BJ (cell line): ENCODE results near the gene DDX59. TPM values are rescaled to one million over a fixed set of nuclear protein-coding genes. Genes with fewer than 3 reads are reported as not detected.

Experiments
- CTCF ChIA-PET: fragments of 350-600 bp; formaldehyde crosslinking; extraction: SDS; loops from one replicate; lab custom pipeline; 2021; ENCODE audit warnings: antibody characterized with exemption, inconsistent platforms; lab: Yijun Ruan, JAX
- POLR2A ChIA-PET: fragments of 300-600 bp; sonication (Branson Sonifier 250); formaldehyde crosslinking; extraction: SDS; loops from one replicate; lab custom pipeline; 2021; ENCODE audit warnings: antibody characterized with exemption; lab: Charles Lee
- DNase-seq: peaks from one replicate; pipeline ENCODE4 v3.0.0-alpha.2; 2011; ENCODE audit warnings: low read depth
- H3K27me3 ChIP-seq: 2 replicates; pipeline ENCODE4 v1.6.0; 2011; ENCODE audit warnings: low read length; ENCODE audit not compliant: control insufficient read depth, insufficient read depth
- H3K36me3 ChIP-seq: 2 replicates; pipeline ENCODE4 v1.5.1; 2011; ENCODE audit warnings: low read length; ENCODE audit not compliant: control insufficient read depth, insufficient read depth
- H3K4me3 ChIP-seq: 2 replicates; pipeline ENCODE4 v1.5.1; 2011; ENCODE audit warnings: low read depth, mild to moderate bottlenecking, control low read depth, low read length
- CTCF ChIP-seq: IDR thresholded peaks from 2 replicates; pipeline ENCODE4 v1.5.1; 2011; ENCODE audit warnings: low read depth, mild to moderate bottlenecking, control low read depth, inconsistent platforms, low read length, moderate library complexity; ENCODE audit not compliant: insufficient read depth
- polyA plus RNA-seq: library from polyadenylated mRNA; depleted of rRNA; stranded (reverse); fragments of >200 nt; gene quantifications from 2 replicates; pipeline ENCODE4 v1.2.3, GENCODE V29; 2011

Gene DDX59
- polyA plus RNA-seq, 1 experiment, result 14.0 TPM

DNA sequence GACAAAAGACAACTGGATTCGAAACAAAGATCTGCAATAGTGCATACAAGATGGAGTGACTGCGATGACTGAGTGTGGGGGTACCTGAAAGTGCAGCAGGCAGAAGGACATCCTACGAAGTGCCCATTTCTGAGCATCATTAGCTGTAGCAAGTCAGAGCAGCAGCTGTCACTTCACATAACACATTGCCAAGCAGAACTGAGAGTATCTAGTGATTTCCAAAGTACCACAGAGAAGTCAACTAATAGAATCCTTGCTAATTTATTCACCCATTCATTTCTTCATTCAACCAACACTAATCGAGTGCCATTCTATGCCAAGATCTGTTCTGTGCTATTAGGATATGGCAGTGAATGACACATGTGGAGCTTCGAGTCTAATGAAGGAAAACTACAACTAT lies 37.4 kb upstream of the DDX59 start:
- H3K36me3 ChIP-seq, result no peaks in the 10 kb centered on the region
- TF ChIP-seq CTCF, result no peak
- CTCF ChIA-PET, result no interaction called here
- POLR2A ChIA-PET, result no interaction called here
- H3K27me3 ChIP-seq, result no peaks in the 10 kb centered on the region
- no peak for DNase-seq
- H3K4me3 ChIP-seq, result no peak overlapping the region

- ChIA-PET POLR2A (no interaction called here), CTCF (no interaction called here)
- TF ChIP-seq CTCF, result no peak
- Histone ChIP-seq H3K36me3 (no peaks in the 10 kb centered on the region), H3K27me3 (no peaks in the 10 kb centered on the region), H3K4me3 (no peak overlapping the region)
- no peak for DNase-seq
These were observed 36.6 kb upstream of the DDX59 start for GRCh38 chr1:200706111-200706814.

- Histone ChIP-seq H3K36me3 (no peaks in the 10 kb centered on the region), H3K4me3 (no peak overlapping the region), H3K27me3 (no peaks in the 10 kb centered on the region)
- ChIA-PET POLR2A (no interaction called here), CTCF (no interaction called here)
- no peak for DNase-seq
- no peak for TF ChIP-seq CTCF
These were observed 35.3 kb upstream of the DDX59 start for GRCh38 chr1:200704986-200705500.

GRCh38 chr1:200699871-200700270 lies 30.2 kb upstream of the DDX59 start:
- no peak for TF ChIP-seq CTCF
- no peak overlapping the region for H3K4me3 ChIP-seq
- ChIA-PET POLR2A (no interaction called here), CTCF (interaction anchor here (0.9 kb wide), 1 partner anchor 24 kb away, joined by 3 read pairs; no protein-coding TSS in a partner anchor)
- no peak for DNase-seq
- H3K27me3 ChIP-seq, result no peaks in the 10 kb centered on the region
- H3K36me3 ChIP-seq, result no peaks in the 10 kb centered on the region

- no peaks in the 10 kb centered on the region for H3K27me3 ChIP-seq
- no peak for DNase-seq
- TF ChIP-seq CTCF, result no peak
- H3K4me3 ChIP-seq, result no peak overlapping the region
- ChIA-PET POLR2A (no interaction called here), CTCF (no interaction called here)
- no peaks in the 10 kb centered on the region for H3K36me3 ChIP-seq
These were observed 25.0 kb upstream of the DDX59 start for GRCh38 chr1:200694738-200695137.
